Measurements from ENCODE around the gene HDAC11.
"Not testable (repeated sequence)": the region's sequence is repeated elsewhere in the genome, so short reads cannot be mapped to it uniquely, and the experiment has no call there.

Gene HDAC11

DNA sequence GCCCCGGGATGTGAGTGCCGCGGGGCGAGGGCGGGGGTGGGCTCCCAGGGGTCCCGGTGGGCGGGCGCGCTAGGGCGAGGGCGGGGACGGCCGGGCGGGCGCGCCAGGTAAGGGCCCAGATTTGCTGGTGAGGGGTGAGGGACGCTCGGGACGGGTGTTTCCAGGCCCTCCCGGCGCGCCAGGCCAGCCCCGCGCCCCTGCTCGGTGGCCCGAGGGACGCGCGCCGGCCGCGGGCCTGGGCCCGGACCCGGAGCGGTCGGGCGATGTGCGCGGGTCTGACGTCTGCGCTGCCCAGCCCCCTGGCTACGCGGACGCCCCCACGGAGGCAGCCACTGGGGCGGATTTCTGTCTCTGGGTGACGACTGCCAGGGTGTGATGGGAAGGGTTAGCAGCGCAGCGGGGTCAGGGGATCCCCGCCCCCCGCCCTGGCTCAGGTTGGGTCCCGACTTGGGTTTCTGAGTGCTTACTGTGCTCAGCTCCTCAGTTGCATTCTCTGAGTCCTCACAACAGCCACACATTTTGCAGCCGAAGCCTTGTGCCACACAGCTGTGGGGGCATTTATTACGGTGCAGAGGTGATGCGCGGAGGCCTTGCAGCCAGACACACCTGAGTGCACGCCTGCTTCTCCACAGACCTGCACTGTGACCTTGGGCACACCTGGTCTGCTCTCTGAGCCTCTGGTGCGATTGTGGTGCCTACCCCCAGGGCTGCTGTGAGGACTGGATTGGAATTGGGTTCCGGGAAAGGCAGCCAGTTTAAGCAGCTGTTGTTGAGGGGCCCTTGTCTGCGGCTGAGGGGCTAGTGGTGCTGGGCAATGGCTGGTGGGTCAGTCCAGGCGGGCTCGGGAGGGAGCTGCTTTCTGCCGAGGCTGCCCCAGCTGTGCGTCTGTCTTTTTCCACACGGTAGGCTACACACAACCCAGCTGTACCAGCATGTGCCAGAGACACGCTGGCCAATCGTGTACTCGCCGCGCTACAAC is 523 bp downstream of the HDAC11 start:
- H3K27ac ChIP-seq = no peak overlapping the region
- TF ChIP-seq CTCF (IDR thresholded peaks at IDR 0.05) (no peak), ZFX (IDR thresholded peaks at IDR 0.05; ENCODE audit: borderline replicate concordance) (no peak)

- TF ChIP-seq CTCF (IDR thresholded peaks at IDR 0.05) (no peak), ZFX (IDR thresholded peaks at IDR 0.05; ENCODE audit: borderline replicate concordance) (no peak)
- no peak overlapping the region for H3K27ac ChIP-seq
Measured at GRCh38 chr3:13482106-13482690, 2.1 kb downstream of the HDAC11 start.

GRCh38 chr3:13483286-13483685 is 3.2 kb downstream of the HDAC11 start:
- TF ChIP-seq ZFX (IDR thresholded peaks at IDR 0.05; ENCODE audit: borderline replicate concordance) (no peak), CTCF (IDR thresholded peaks at IDR 0.05) (no peak)
- no peak overlapping the region for H3K27ac ChIP-seq

- no peak overlapping the region for H3K27ac ChIP-seq
- TF ChIP-seq CTCF (IDR thresholded peaks at IDR 0.05) (no peak), ZFX (IDR thresholded peaks at IDR 0.05; ENCODE audit: borderline replicate concordance) (no peak)
Measured at GRCh38 chr3:13483988-13484695, 4.0 kb downstream of the HDAC11 start.

DNA sequence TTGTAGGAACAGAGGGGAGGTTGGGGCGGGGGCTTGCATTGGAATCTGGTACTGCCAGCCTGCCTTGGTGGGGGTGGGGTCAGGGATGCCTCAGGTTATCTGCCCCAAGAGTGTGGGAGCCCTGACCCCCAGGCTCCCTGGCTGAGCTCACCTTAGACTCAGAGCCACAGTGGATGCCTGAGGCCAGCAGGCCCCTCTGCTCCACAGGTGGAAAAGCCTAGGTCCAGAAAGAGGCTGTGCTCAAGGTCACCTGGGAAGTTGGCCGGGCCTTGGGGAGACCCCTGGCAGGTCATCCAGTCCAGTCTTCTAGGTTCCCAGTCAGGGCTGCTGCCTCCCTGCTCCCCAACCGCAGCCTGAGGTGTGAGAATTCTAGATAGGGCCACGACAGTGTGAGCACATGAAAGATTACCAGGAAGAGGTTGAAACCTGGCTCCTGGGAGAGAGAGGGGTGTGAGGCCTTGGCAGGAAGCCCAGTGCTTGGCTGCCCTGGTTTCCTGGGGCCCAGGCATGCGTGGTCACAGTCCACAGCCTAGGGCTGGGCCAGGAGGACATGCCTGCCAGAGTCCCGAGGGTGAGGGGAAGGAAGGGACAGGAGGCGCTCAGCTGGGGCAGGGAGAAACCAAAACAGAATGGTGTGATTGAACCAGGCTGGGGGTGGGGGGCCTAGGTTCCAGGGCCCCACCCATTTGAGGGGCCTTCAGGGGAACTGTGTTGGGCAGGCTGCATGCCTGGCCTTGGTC is 4.9 kb downstream of the HDAC11 start:
- no peak overlapping the region for H3K27ac ChIP-seq
- no peak for TF ChIP-seq CTCF (IDR thresholded peaks at IDR 0.05)
- no peak for TF ChIP-seq ZFX (IDR thresholded peaks at IDR 0.05; ENCODE audit: borderline replicate concordance)

- not testable (repeated sequence) for H3K27ac ChIP-seq
Measured at GRCh38 chr3:13485630-13486562, 5.8 kb downstream of the HDAC11 start.

Data from 22Rv1 (cell line).